ENCODE data around the gene OSTM1.

The OSTM1 gene

GRCh38 chr6:107991772-107992550, 82.6 kb downstream of the OSTM1 start:
- no peak for TF ChIP-seq CTCF (IDR thresholded peaks at IDR 0.05)
- no peak overlapping the region for H3K4me3 ChIP-seq
- DNase-seq (ENCODE audit: low spot score), result no peak
- no peak overlapping the region for H3K27ac ChIP-seq

Data from coronary artery (tissue), 2 donors.